K562 (cell line): ENCODE measurements around the gene LOXL3. TPM values are rescaled to one million over a fixed set of nuclear protein-coding genes. Genes with fewer than 3 reads are reported as not detected.

Experiments
- ATF7 ChIP-seq: fragments of 450-650 bp; IDR thresholded peaks from 2 replicates; pipeline ENCODE4 v1.7.1; 2014; ENCODE audit warnings: mild to moderate bottlenecking, moderate library complexity
- BACH1 ChIP-seq: fragments of 200-800 bp; sonication (Bioruptor generic); IDR thresholded peaks from 2 replicates; pipeline ENCODE4 v1.6.1; 2016; ENCODE audit warnings: missing genetic modification characterization, missing compliant biosample characterization
- CBX3 ChIP-seq, 2 experiments: IDR thresholded peaks; 1 replicate in 1 of 2; 2 replicates in 1 of 2; pipeline ENCODE4 v1.6.1; 2012; ENCODE audit warnings: inconsistent platforms in 2 of 2, low read length in 2 of 2, borderline replicate concordance in 1 of 2, control low read depth in 1 of 2
- CREM ChIP-seq: IDR thresholded peaks from 2 replicates; pipeline ENCODE4 v1.6.1; 2014; ENCODE audit warnings: antibody characterized with exemption, low read depth
- DIDO1 ChIP-seq: fragments of 450-650 bp; IDR thresholded peaks from 2 replicates; pipeline ENCODE4 v1.6.1; 2016; ENCODE audit warnings: low read depth, missing biosample characterization, missing genetic modification characterization
- EHMT2 ChIP-seq: fragments of 450-650 bp; IDR thresholded peaks from 2 replicates; pipeline ENCODE4 v1.6.1; 2018; ENCODE audit warnings: antibody characterized with exemption
- GATAD2A ChIP-seq: fragments of 450-650 bp; IDR thresholded peaks from 2 replicates; pipeline ENCODE4 v1.6.1; 2017
- HDAC2 ChIP-seq: fragments of 450-650 bp; IDR thresholded peaks from 2 replicates; pipeline ENCODE4 v1.6.1; 2016; ENCODE audit warnings: mild to moderate bottlenecking
- RBFOX2 ChIP-seq: fragments of 200-400 bp; formaldehyde crosslinking; IDR thresholded peaks from 2 replicates; pipeline ENCODE4 v1.6.1; 2017; ENCODE audit warnings: low read depth, mild to moderate bottlenecking, low read length, moderate library complexity
- TCFL5 ChIP-seq: fragments of 250-450 bp; sonication (Bioruptor Pico); conservative IDR thresholded peaks from 2 replicates; pipeline ENCODE4 v1.6.1; 2021; ENCODE audit warnings: mild to moderate bottlenecking, moderate library complexity, matching md5 sums
- TEAD4 ChIP-seq, 2 experiments: sonication (generic) in 1 of 2; formaldehyde crosslinking in 1 of 2; IDR thresholded peaks; 2 replicates each; pipeline versions ENCODE4 v1.6.1 to v1.8.0; 2012 to 2022; ENCODE audit warnings: borderline replicate concordance in 1 of 2, inconsistent platforms in 1 of 2, low read length in 1 of 2, mild to moderate bottlenecking in 1 of 2, missing genetic modification reagents in 1 of 2
- TOE1 ChIP-seq, 2 experiments: fragments of 450-650 bp in 1 of 2; sonication (generic) in 1 of 2; formaldehyde crosslinking in 1 of 2; IDR thresholded peaks; 2 replicates each; pipeline versions ENCODE4 v1.7.1 to v1.8.0; 2016 to 2022; ENCODE audit warnings: borderline replicate concordance in 2 of 2, mild to moderate bottlenecking in 2 of 2, antibody characterized with exemption in 1 of 2, inconsistent platforms in 1 of 2, low read depth in 1 of 2, missing genetic modification reagents in 1 of 2, moderate library complexity in 1 of 2
- ZC3H11A ChIP-seq: IDR thresholded peaks from 2 replicates; pipeline ENCODE4 v1.6.1; 2012; ENCODE audit warnings: low read depth, low read length, improper control_type of control experiment
- polyA plus RNA-seq, 8 experiments: library from polyadenylated mRNA; depleted of rRNA in 4 of 8; stranded (reverse) in 5 of 8; unstranded in 3 of 8; fragments of >200 nt; fragmentation: Nextera tagmentation in 2 of 8; fragmentation: Illumina TruSeq in 1 of 8; extraction: Ambion mirVana in 2 of 8; extraction: Trizol in 1 of 8; gene quantifications; 2 replicates each; pipeline versions ENCODE4 v1.2.1 to v1.2.3, GENCODE V29; 2011 to 2014; ENCODE audit warnings: inconsistent platforms in 1 of 8, missing spikeins in 1 of 8
- total RNA-seq, 7 experiments: library from RNA; depleted of rRNA in 6 of 7; stranded (reverse); fragments of >200 nt in 6 of 7; fragmentation: Illumina TruSeq in 2 of 7; extraction: Trizol in 2 of 7; gene quantifications; 2 replicates each; pipeline versions ENCODE4 v1.2.1 to v1.2.3, GENCODE V29; 2011 to 2021; ENCODE audit warnings: low replicate concordance in 1 of 7
- TF ChIP-seq, protein P1 (sequence below): fragments of 450-650 bp; IDR thresholded peaks from 2 replicates; pipeline ENCODE4 v1.6.1; 2016; ENCODE audit warnings: mild to moderate bottlenecking
- TF ChIP-seq, protein P2 (sequence below): fragments of 450-650 bp; IDR thresholded peaks from 2 replicates; pipeline ENCODE4 v1.7.1; 2018; ENCODE audit warnings: mild to moderate bottlenecking, low read depth; ENCODE audit not compliant: partially characterized antibody
- TF ChIP-seq, protein P3 (sequence below), 2 experiments: fragments of 450-650 bp in 1 of 2; sonication (generic) in 1 of 2; formaldehyde crosslinking in 1 of 2; IDR thresholded peaks in 1 of 2; conservative IDR thresholded peaks in 1 of 2; 2 replicates each; pipeline versions ENCODE4 v1.6.1 to v1.8.1; 2016 to 2023; ENCODE audit warnings: mild to moderate bottlenecking in 2 of 2, moderate library complexity in 2 of 2, inconsistent platforms in 1 of 2, missing genetic modification reagents in 1 of 2
- TF ChIP-seq, protein P4 (sequence below), 2 experiments: fragments of 450-650 bp; conservative IDR thresholded peaks; 2 replicates each; pipeline ENCODE4 v1.6.1; 2017; ENCODE audit warnings: mild to moderate bottlenecking in 2 of 2, moderate library complexity in 2 of 2

The LOXL3 gene
- total and polyA plus RNA-seq, 9 of the 15 experiments (the other 6 are each of a cell fraction or from before 2014, with no cell fraction given): 0.22 to 0.99 (median 0.31) TPM

DNA sequence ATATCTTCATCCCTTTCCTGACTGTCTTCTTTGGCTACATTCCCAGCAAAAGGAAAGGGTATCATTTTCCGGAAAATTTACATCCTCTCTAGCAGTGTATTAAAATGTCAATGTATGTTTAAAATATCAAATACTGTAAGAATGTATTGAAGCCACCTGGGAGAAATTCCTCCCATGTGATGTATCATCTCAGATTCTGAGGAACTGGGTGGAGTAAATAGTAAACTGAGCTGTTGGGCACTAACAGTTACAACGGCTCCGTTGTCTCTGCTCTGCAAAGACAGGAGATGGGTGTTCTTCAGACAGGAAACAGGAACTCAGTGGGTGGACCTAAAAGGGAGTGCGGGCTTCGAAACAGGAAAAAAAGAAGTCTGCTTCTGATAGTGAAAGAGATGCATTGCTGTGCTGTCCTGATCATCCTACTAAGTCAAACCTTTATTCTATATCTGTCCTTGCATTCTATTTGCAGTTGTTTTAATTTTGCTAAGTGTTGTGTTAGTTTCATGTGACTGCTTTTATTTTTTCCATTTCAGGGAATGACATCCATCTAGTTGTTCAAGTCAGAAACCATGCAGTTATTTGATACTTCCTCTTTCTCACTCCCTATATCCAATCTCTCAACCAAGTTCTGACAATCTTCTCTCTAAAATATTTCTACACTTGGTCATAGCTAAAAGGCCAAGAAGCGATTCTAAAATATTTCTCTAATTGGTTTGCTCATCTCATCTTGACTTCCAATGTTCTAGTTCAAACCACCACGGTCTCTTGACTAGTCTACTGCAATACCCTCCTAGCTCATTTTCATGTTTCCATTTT is 20.2 kb upstream of the LOXL3 start (continued):
- TF ChIP-seq CBX3 (IDR thresholded peaks at IDR 0.05; ENCODE audit: borderline replicate concordance in 1 of 2, low read length in 2 of 2) (0 out of 3 replicates have a peak, but pooled peaks of 1 of the 2 experiments have one; percentile 40), EHMT2 (peak; percentile 64; the same call in 1 of the 2 replicates), ZC3H11A (no peak), GATAD2A (no peak), ATF7 (peak; percentile 27; the same call in 1 of the 2 replicates), CREM (no peak), BACH1 (tag) (0 out of 2 replicates have a peak, but pooled peaks have one; percentile 7), DIDO1 (tag) (0 out of 2 replicates have a peak, but pooled peaks have one; percentile 37), RBFOX2 (0 out of 2 replicates have a peak, but pooled peaks have one; percentile 20), HDAC2 (0 out of 2 replicates have a peak, but pooled peaks have one; percentile 17), TCFL5 (CRISPR knock-in tag) (no peak), TOE1 (IDR thresholded peaks at IDR 0.05; ENCODE audit: borderline replicate concordance) (no peak), TOE1 (CRISPR knock-in tag; IDR thresholded peaks at IDR 0.05; ENCODE audit: borderline replicate concordance, low read depth) (no peak), TEAD4 (IDR thresholded peaks at IDR 0.05; ENCODE audit: low read length) (no peak), TEAD4 (CRISPR knock-in tag; IDR thresholded peaks at IDR 0.05; ENCODE audit: borderline replicate concordance) (no peak)
- TF ChIP-seq, protein P1, sequence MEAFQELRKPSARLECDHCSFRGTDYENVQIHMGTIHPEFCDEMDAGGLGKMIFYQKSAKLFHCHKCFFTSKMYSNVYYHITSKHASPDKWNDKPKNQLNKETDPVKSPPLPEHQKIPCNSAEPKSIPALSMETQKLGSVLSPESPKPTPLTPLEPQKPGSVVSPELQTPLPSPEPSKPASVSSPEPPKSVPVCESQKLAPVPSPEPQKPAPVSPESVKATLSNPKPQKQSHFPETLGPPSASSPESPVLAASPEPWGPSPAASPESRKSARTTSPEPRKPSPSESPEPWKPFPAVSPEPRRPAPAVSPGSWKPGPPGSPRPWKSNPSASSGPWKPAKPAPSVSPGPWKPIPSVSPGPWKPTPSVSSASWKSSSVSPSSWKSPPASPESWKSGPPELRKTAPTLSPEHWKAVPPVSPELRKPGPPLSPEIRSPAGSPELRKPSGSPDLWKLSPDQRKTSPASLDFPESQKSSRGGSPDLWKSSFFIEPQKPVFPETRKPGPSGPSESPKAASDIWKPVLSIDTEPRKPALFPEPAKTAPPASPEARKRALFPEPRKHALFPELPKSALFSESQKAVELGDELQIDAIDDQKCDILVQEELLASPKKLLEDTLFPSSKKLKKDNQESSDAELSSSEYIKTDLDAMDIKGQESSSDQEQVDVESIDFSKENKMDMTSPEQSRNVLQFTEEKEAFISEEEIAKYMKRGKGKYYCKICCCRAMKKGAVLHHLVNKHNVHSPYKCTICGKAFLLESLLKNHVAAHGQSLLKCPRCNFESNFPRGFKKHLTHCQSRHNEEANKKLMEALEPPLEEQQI: peak; percentile 39; the same call in 1 of the 2 replicates
- TF ChIP-seq, protein P2, sequence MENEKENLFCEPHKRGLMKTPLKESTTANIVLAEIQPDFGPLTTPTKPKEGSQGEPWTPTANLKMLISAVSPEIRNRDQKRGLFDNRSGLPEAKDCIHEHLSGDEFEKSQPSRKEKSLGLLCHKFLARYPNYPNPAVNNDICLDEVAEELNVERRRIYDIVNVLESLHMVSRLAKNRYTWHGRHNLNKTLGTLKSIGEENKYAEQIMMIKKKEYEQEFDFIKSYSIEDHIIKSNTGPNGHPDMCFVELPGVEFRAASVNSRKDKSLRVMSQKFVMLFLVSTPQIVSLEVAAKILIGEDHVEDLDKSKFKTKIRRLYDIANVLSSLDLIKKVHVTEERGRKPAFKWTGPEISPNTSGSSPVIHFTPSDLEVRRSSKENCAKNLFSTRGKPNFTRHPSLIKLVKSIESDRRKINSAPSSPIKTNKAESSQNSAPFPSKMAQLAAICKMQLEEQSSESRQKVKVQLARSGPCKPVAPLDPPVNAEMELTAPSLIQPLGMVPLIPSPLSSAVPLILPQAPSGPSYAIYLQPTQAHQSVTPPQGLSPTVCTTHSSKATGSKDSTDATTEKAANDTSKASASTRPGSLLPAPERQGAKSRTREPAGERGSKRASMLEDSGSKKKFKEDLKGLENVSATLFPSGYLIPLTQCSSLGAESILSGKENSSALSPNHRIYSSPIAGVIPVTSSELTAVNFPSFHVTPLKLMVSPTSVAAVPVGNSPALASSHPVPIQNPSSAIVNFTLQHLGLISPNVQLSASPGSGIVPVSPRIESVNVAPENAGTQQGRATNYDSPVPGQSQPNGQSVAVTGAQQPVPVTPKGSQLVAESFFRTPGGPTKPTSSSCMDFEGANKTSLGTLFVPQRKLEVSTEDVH: peak; percentile 63
- TF ChIP-seq, protein P3, sequence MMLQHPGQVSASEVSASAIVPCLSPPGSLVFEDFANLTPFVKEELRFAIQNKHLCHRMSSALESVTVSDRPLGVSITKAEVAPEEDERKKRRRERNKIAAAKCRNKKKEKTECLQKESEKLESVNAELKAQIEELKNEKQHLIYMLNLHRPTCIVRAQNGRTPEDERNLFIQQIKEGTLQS (IDR thresholded peaks at IDR 0.05): no peak
- TF ChIP-seq, protein P3 (CRISPR knock-in tag; conservative IDR thresholded peaks at IDR 0.05): no peak
- TF ChIP-seq, protein P4, sequence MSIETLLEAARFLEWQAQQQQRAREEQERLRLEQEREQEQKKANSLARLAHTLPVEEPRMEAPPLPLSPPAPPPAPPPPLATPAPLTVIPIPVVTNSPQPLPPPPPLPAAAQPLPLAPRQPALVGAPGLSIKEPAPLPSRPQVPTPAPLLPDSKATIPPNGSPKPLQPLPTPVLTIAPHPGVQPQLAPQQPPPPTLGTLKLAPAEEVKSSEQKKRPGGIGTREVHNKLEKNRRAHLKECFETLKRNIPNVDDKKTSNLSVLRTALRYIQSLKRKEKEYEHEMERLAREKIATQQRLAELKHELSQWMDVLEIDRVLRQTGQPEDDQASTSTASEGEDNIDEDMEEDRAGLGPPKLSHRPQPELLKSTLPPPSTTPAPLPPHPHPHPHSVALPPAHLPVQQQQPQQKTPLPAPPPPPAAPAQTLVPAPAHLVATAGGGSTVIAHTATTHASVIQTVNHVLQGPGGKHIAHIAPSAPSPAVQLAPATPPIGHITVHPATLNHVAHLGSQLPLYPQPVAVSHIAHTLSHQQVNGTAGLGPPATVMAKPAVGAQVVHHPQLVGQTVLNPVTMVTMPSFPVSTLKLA (conservative IDR thresholded peaks at IDR 0.05): peak in 1 of 2 experiments; percentile 23; a peak in 1 of 4 replicates
